Psoas muscle (tissue), 8 donors: ENCODE measurements around the gene PTPRK. TPM values are rescaled to one million over a fixed set of nuclear protein-coding genes. Genes with fewer than 3 reads are reported as not detected.

Experiments used
- ATAC-seq, 4 donors: fragments of 200-7000 bp; cut with Tn5 transposase; one replicate each; pipeline ENCODE4 v1.9.1; 2020; ENCODE audit warnings: moderate library complexity in 3 of 4, mild to moderate bottlenecking in 2 of 4
- DNase-seq, 2 donors: peaks; one replicate each; pipeline ENCODE4 v3.0.0-alpha.2; 2020
- H3K27ac ChIP-seq: fragments of 200-600 bp; one replicate; pipeline ENCODE4 v1.8.0; 2022
- H3K27me3 ChIP-seq, 3 donors: fragments of 200-600 bp in 1 of 3; one replicate each; pipeline versions ENCODE4 v1.6.1 to v1.8.0; 2013 to 2022; ENCODE audit warnings: low read length in 2 of 3, mild to moderate bottlenecking in 2 of 3, moderate library complexity in 1 of 3; ENCODE audit not compliant: insufficient read depth in 3 of 3
- H3K36me3 ChIP-seq, 2 donors: fragments of 200-600 bp in 1 of 2; one replicate each; pipeline versions ENCODE4 v1.6.1 to v1.8.0; 2013 to 2022; ENCODE audit warnings: low read depth in 1 of 2, mild to moderate bottlenecking in 1 of 2, moderate library complexity in 1 of 2; ENCODE audit not compliant: insufficient read depth in 1 of 2
- H3K4me1 ChIP-seq: fragments of 200-600 bp; one replicate; pipeline ENCODE4 v1.8.0; 2022
- H3K4me3 ChIP-seq: fragments of 200-600 bp; one replicate; pipeline ENCODE4 v1.8.0; 2022; ENCODE audit warnings: mild to moderate bottlenecking
- H3K9me3 ChIP-seq: fragments of 200-600 bp; one replicate; pipeline ENCODE4 v1.8.0; 2022
- CTCF ChIP-seq: fragments of 200-600 bp; IDR thresholded peaks from one replicate; pipeline ENCODE4 v1.8.0; 2022; ENCODE audit warnings: antibody characterized with exemption
- WGBS, 3 donors: extraction: QIAGEN DNeasy Blood & Tissue Kit; methylation state at CpG; one replicate each; pipeline versions ENCODE4 v1.1.6 to v1.1.7; 2013; 5-methylcytosine and 5-hydroxymethylcytosine counted together
- intact Hi-C, 2 donors: fragments of 100-400 bp; cut with DNase I; formaldehyde crosslinking; loops; one replicate each; pipeline versions ENCODE4 v1.11.0 to v1.14.2; 2022
- polyA plus RNA-seq, 3 donors: library from polyadenylated mRNA; stranded (reverse); fragments of 200-250 nt; gene quantifications; one replicate each; pipeline ENCODE4 v1.2.3, GENCODE V29; 2013
- total RNA-seq, 4 donors: library from RNA; stranded (reverse); fragmentation: NEBNext Ultra II Directional in 2 of 4; extraction: Animal tissue kit (Norgen Biotek cat#: 25700) in 2 of 4; gene quantifications; one replicate each; pipeline versions ENCODE4 v1.2.1 to v1.2.4, GENCODE V29; 2021 to 2023
- donor health status: healthy with polysubstance abuse.
- donor health status: DM: no; HTN: no; CAD: no; lungs with moderate emphysema.
- donor health status: Bipolar disorder and iron deficiency.
- donor health status: healthy.
- donor health status: DM: yes; HTN: yes; CAD: no.
- donor health status: DM: no; HTN: no; CAD: no.
- donor health status: DM: no; HTN: no; CAD: no.
- donor health status: DM: yes; HTN: yes; CAD: no.

Gene PTPRK
- total and polyA plus RNA-seq, 7 donors, result 3.2 to 10.6 (median 9.1) TPM

DNA sequence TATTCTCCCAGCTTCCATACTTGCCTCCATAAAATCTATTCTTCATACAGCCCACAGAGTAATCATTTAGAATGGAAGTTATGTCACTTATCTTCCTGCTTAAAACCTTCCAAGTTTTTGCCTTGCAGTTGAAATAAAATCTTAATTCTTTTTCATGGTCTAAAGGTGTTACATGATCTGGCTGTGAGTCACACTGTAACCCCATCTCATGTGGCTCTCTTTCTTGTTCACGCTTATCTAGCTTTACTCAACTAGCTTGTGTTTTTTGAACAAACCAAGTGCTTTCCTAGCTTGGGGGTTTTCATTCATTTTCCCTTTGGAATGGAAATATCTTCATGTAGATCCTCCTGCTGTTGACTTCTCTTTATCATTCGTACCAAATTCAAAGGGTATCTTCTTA, 596.0 kb downstream of the PTPRK start:
- H3K36me3 ChIP-seq, result no peaks in the 10 kb centered on the region
- H3K9me3 ChIP-seq, result no peaks in the 10 kb centered on the region
- H3K27me3 ChIP-seq, result no peaks in the 10 kb centered on the region
- H3K27ac ChIP-seq, result no peak overlapping the region
- no peaks in the 10 kb centered on the region for H3K4me1 ChIP-seq
- TF ChIP-seq CTCF, result no peak
- DNase-seq, result no peak
- ATAC-seq, result no peak
- WGBS, 3 donors, result 38 to 58% (median 48%) methylated on average over 2 of the region's 2 CpGs
- H3K4me3 ChIP-seq, result no peak overlapping the region
- intact Hi-C loops, result no loop called here

- intact Hi-C loops, result no loop called here
- ATAC-seq (no peak), DNase-seq (no peak)
- Histone ChIP-seq H3K27ac (no peak overlapping the region), H3K4me3 (no peak overlapping the region), H3K36me3 (no peaks in the 10 kb centered on the region), H3K27me3 (no peaks in the 10 kb centered on the region), H3K9me3 (no peaks in the 10 kb centered on the region), H3K4me1 (no peaks in the 10 kb centered on the region)
- TF ChIP-seq CTCF, result no peak
These were observed 596.4 kb downstream of the PTPRK start for GRCh38 chr6:127924031-127924430.

DNA sequence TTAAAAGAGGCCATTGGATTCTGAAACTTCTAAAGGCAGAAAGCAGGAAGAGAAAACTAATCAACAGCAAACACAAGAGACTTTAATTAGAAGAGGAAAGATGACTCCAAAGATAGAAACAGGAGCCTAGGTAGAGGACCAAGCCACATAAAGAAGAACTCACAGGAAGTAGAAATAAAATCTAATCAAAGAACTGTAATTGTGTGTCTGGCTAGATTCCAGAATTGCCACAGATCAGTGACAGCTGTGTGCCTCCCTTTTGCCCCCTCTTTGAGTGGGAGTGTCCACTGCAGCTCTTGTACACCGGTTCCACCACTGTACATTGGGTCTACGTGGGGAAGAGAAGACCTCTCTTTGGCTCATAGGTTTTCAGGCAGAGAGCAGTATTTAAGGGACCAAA, 597.3 kb downstream of the PTPRK start:
- ATAC-seq, result no peak

DNA sequence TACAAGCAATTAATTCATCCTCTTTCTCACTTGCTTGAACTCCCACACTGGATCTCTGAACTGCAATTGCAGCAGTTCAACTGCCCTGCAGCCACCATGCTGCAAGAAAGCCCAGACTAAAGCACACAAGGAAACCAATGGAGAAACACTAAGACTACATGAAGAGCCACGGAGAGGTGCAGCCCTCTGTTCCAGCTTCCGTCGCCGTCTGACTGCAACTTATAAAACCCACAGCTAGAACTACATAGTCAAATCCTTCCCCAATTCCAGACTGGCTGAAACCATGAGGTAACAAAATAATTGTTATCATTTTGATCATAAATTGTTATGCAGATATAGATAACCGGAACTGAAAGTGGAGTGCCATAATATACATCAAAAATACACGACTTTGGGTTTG, 598.4 kb downstream of the PTPRK start:
- ATAC-seq, result no peak
- H3K27ac ChIP-seq, result no peak overlapping the region
- H3K36me3 ChIP-seq, result no peaks in the 10 kb centered on the region
- intact Hi-C loops, result no loop called here
- 88 to 94% (median 93%) methylated on average over 6 of the region's 6 CpGs for WGBS, 3 donors
- H3K4me1 ChIP-seq, result no peaks in the 10 kb centered on the region
- H3K9me3 ChIP-seq, result no peaks in the 10 kb centered on the region
- no peak for TF ChIP-seq CTCF
- no peak overlapping the region for H3K4me3 ChIP-seq
- H3K27me3 ChIP-seq, result no peaks in the 10 kb centered on the region
- no peak for DNase-seq

More for the DNA sequence above, 597.3 kb downstream of the PTPRK start:
- intact Hi-C loops, result no loop called here
- Histone ChIP-seq H3K27me3 (no peaks in the 10 kb centered on the region), H3K27ac (no peak overlapping the region), H3K4me3 (no peak overlapping the region), H3K4me1 (no peaks in the 10 kb centered on the region), H3K36me3 (no peaks in the 10 kb centered on the region), H3K9me3 (no peaks in the 10 kb centered on the region)
- DNase-seq, result no peak
- no peak for TF ChIP-seq CTCF
- 50 to 73% (median 68%) methylated on average over 2 of the region's 2 CpGs for whole genome bisulfite sequencing, 3 donors

DNA sequence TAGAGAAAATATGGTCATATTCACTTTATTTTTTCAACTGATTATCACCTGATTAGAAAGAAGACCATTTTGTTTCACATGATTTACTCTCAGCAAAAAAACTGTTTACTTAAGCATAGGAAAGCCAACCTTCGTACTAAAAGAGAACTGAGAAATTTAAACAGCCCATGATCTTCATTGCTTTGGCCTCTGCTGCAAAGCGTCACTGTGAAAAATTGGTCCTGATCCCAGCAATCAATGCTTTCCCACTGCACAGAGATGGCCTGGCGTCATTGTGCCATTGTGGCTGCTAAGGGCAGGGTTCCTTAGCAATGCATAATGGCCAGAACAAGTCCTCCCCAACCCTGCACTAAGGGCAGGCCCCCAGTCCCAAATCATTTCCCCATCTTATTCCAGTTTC, 599.6 kb downstream of the PTPRK start:
- no peak for TF ChIP-seq CTCF
- no peak for ATAC-seq
- Histone ChIP-seq H3K27me3 (no peaks in the 10 kb centered on the region), H3K27ac (no peak overlapping the region), H3K4me3 (no peak overlapping the region), H3K4me1 (no peaks in the 10 kb centered on the region), H3K36me3 (no peaks in the 10 kb centered on the region), H3K9me3 (no peaks in the 10 kb centered on the region)
- DNase-seq, result no peak
- 48 to 50% (median 49%) methylated on average over 3 of the region's 3 CpGs for WGBS, 3 donors
- intact Hi-C loops, result no loop called here
